Fibroblast of mammary gland (primary cell): Measurements from ENCODE around the gene TRPC4.
A peak's percentile ranks its signal among the peaks of the same experiment; 100 is the strongest.

ENCODE experiments used
- DNase-seq: peaks from one replicate; pipeline ENCODE4 v3.0.0-alpha.2; 2010; ENCODE audit warnings: low read depth
- H3K4me3 ChIP-seq: 2 replicates; pipeline ENCODE4 v1.5.1; 2011; ENCODE audit warnings: low read depth, mild to moderate bottlenecking, low read length, moderate library complexity; ENCODE audit not compliant: control insufficient read depth
- CTCF ChIP-seq: conservative IDR thresholded peaks from 2 replicates; pipeline ENCODE4 v1.5.1; 2011; ENCODE audit warnings: low read depth, low read length, inconsistent platforms; ENCODE audit not compliant: control insufficient read depth, insufficient read depth

Gene TRPC4

DNA sequence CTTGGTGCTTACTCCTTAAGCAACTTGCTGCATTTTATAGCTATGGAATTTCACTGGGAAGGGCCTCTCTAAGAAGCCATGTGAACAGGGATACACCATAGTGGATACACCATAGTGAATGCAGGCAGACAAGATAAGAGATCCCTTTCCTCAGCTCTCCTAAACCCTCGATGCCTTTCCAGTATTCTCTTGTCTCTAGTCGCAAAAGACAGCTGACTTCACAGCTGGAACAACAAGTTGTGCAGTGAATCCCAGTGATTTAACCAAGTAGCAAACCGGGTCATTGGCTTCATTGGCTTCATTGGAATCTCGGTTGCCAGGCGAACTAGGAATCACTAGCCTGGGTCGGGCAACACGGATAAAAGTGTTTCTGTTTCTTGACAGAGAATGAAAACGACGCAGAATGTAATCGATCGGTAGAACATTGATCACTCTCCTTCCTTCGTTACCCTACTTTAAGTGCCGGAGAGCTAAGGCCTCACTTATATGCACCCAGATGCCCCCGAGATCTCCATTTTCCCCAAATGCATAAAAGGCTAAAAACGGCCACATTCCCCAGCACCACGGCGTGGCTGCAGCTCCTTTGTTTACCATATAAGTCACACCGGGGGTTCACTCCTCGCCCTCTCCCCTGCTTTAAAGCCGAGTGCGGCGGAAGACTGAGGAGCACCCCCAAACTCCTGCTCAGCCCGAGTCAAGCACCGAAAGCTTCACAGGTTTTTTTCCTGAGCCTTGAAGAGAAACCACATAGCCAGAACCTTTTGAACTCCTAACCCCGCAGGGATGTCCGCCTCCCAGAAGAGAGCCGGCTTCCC is 674 bp downstream of the TRPC4 start:
- DNase-seq = peak; percentile 14
- no peak for TF ChIP-seq CTCF
- H3K4me3 ChIP-seq = peak overlapping the region; percentile 52

DNA sequence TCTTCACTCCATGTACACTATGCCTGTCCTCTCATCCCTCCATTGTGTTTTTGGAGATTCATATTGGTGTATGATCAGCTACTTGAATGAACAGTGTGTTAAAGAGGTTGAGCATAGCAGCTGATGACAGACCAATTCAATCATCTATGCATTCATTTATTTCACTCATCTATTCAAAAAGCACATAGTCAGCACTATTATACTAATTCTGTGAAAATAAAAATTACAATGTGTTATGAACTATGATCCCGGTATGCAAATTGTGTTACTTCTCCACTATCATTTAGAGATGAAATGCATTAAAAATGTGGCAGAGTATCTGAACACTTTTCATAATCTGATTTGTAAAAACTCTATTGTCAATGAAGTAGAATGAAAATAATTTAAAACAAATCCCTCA is 5.9 kb downstream of the TRPC4 start:
- no peak for DNase-seq
- no peak for TF ChIP-seq CTCF
- no peak overlapping the region for H3K4me3 ChIP-seq

GRCh38 chr13:37835392-37835791 is 34.2 kb downstream of the TRPC4 start:
- no peak overlapping the region for H3K4me3 ChIP-seq
- no peak for DNase-seq
- TF ChIP-seq CTCF = no peak

DNA sequence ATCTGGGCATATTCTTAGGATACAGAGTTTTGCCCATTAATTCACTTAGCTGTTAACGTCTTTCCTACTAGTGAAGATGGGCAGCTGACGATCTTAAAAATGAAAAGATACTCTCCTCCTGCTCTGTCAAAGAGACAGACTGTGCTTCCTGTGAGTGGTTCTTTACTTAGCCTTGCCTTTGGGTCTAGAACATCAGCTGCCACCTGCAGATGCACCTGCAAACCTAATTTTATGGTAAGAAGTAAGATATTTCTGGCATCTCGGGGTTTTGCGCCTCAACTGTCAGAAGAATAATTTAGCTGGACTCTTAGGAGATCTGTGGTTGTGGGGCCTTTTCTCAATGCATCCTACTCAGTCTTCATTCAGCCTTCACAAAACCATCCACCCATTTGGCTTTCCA is 36.2 kb downstream of the TRPC4 start:
- TF ChIP-seq CTCF = no peak
- no peak overlapping the region for H3K4me3 ChIP-seq
- no peak for DNase-seq

DNA sequence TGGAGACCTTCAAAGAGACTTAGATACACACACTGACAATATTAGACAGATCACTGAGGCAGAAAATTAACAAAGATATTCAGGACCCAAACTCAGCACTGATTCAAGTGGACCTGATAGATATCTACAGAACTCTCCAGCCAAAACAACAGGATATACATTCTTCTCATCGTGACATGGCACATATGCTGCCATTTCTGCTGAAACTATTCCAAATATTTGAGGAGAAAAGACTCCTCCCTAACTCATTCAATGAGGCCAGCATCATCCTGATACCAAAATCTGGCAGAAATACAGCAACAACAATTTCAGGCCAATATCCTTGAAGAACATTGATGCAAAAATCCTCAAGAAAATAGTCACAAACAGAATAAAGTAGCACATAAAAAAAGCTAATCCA is 53.3 kb downstream of the TRPC4 start:
- no peak for TF ChIP-seq CTCF
- no peak for DNase-seq
- no peak overlapping the region for H3K4me3 ChIP-seq

DNA sequence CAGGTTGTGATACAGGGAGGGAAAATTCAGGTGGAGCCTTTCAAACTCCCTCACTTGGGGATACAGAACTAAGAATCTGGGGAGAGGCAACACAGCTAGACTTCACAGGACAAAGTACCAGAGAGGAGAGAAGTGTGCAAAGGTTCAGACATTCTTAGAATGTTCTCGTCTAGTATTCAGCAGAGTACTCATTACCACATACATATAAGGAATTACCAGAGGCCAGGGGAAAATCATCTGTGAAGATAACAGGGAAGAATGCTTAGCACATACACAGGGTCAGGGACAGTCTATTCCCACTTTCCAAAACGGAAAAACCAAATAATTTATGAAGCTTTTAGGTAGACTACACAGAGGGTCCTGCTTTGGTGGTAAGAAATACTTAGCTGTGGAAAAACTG is 58.1 kb downstream of the TRPC4 start:
- DNase-seq = no peak
- no peak for TF ChIP-seq CTCF
- no peak overlapping the region for H3K4me3 ChIP-seq
